ENCODE data around the gene NTMT2.
A peak's percentile ranks its signal among the peaks of the same experiment; 100 is the strongest.
"Not testable (repeated sequence)": the region's sequence is repeated elsewhere in the genome, so short reads cannot be mapped to it uniquely, and the experiment has no call there.

NTMT2 gene

DNA sequence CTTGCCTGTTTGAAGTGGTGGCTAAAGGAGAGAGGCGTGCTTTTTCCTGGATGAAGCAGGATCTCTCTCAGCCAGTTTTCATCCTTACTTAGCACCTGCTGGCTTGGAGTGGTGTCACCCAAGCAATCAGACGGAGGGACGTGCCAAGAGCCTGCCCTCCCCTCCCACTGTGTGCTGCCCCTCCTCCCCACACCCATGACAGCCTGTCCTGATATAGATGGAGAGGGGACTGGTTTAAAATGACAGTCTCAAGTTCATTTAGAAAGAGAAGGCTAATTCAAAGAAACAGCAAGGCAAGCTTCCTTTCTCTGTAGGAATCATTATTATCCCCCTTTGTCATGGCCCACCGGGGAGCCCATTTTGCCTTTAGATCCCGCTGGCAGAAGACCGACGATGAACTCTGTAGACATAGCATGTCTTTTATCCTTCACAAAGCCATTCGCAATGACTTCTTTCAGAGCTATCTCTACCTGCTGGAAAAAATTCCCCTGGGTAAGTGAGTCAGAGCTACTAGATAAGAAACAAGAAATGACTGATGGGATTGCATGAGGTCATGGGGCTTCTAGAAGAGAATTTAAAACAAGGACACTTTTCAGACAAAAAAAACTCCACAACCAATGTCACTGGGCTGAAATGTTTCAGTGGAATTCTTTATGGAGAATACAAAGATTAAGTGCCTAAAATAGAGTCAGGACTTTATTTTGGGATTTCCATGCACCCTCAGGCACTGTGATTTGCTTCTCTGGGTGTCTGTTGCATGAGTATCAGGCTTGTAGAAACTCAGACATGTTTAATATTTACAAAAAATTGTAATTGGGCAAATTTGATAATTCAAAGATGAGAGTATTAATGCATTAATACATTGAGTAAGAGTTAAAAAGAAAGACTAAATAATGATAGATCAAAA, at the start of gene NTMT2:
NTMT2 (plus strand) TSS at position 190 of the 907 bp plus-strand sequence; CDS start at position 339, 149 bp downstream.
- DNase-seq = no peak

DNA sequence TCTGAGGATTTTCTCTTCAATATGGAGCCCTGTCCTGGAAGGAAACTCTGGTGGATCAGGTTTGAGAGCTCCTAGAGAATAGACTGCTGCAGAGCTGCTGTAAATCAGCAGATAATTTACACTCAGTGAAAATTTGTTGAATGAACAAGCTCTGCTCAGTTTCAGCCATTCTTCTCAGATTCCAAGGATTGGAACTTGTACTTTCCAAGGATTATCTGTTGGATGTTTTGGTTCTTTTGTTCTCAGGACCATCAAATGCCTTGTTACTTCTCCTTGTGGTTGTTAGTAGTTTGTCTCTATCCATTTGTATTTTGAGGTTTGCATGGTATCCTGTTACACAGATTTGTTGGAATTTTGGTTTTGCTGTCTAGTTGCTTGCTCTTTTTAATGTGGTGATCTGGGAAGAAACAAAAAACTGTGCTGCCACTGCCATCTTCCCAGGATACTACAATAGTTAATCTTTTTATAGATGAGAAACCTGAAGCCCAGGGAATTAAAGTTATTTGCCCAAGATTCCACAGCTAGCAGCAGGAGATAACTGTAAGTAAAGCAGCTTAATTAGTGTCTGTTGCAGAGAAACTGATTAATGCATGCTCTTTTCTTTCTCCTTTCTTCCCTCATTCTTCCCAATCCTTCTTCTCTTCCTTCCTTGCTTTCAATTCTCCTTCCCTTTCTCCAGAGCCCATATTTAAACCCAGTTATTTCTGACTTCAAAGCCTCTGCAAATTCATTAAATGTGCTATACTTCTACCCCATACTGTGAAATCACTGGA, 49.6 kb upstream of the NTMT2 start:
- DNase-seq = peak; percentile 74

DNA sequence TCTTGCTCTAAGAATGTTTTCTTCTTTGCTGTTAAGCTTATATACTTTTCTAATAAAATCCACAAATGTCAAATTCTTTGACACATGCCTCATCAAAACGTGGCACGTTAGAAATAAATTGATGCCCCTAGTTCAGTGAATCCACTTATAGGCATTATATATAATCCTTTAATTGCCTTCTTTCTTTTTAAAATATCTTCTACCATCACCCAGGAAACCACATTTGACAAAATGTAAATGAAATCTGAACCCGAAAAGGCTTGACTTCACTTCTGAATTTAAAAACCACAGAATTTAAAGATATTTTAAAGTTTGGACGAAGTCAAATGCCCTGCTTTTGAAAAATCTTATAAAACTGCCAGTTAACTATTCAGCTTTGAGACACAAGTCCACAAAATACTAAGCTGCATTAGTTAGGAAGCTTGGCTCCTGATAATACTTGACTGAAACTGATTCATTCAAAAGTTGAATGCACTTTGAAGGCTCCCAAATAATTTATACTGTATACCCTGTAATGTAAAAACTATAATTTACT, 48.9 kb upstream of the NTMT2 start:
- peak; percentile 77 for DNase-seq

DNA sequence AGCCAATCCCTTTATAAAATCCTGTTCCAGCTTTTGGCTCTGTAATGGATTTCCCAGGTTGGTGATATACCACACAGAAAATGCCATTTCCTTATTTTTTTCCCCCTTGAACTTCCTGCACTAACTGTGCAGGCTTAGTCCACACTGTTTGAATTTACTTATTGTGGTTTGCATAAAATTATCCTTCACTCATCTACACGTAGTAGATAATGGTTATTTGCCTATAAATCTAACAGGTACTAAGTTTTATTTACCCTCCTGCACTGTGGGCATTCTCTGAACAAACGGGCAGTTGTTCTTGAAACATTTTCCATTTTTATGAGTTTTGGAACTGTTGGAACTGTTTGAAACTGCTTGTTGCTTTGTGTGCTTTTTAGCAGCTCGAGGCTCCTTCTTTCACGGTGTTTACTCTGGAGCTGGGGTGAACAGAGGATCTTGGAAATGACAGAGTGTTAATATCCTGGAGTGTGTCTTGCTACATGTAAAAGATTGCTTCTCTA, 48.3 kb upstream of the NTMT2 start:
- peak; percentile 33 for DNase-seq

GRCh38 chr1:170113140-170113539, 32.6 kb upstream of the NTMT2 start:
- DNase-seq = not testable (repeated sequence)

DNA sequence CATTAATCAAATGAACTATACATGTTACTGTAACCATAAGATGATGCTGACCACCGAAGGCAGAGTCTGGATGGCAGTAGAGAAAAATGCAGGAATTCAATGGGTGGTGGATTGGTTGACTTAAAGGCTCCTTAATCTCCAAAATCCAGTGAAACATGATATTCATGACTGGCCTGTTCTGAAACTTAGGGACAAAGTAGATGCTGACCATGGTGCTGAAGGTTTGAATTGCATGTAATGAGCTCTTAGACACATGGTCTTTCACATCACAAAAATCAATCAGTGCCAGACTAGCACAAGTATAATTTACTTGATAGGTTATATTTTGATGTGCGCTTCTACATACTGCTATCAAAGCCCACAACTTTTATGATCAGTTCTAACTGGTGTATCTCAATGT, 30.9 kb upstream of the NTMT2 start:
- DNase-seq = no peak

- no peak for DNase-seq
Observed at GRCh38 chr1:170122366-170122765, 23.4 kb upstream of the NTMT2 start.

- no peak for DNase-seq
Observed at GRCh38 chr1:170125269-170125668, 20.5 kb upstream of the NTMT2 start.

- DNase-seq = peak; percentile 52
Observed at GRCh38 chr1:170126696-170127095, 19.1 kb upstream of the NTMT2 start.

DNA sequence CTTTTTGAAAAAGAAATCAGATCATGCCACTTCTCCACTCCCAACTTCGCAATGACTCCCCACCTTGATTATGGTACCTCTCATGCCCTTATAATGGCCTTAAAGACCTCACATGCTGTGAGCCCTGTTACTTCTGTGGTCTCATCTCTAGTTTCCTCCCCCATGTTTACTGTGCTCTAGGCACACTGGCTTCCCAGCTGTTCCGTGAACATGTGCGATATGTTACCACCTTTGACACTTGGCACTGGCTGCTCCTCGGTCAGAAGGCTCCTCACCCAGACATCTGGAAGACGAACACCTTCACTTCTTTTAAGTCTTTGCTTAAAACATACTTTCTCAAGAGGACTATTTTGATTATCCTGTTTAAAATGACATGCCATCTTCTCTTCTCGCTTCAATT, 14.3 kb upstream of the NTMT2 start:
- DNase-seq = no peak

GRCh38 chr1:170131984-170132383, 13.8 kb upstream of the NTMT2 start:
- peak; percentile 22 for DNase-seq

DNA sequence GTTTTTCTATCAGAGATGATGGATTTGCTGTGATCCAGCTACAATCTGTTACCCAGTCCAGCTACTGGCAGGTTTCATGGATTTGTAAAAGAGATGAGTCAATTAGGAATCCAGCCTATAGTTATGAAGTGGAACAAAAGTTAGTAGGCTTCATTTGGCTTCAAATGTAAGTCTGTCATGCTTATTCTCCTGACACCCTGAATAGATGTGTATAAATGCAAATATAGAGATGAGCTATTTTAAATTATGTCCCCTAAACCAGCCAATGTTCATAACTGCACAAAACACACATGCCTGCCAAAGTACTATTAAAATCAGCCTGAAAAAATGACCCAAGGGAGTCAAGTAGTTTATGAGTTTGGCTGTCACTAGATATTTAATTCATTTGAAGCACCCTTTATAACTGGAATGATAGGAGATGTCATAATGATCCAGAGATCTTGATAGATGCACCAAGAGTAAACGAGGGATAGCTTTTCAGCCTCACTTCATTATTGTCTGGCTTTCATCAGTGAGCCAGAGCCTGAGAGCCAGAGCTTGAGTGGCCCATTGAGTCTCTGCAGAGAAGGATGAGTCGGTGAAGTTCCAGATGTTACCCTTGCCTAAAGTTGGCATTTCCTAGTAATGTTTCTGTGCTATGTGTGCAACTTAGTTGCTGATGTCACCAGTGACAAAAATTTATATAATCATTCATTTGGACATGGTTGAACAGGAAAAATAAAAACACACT, 11.8 kb upstream of the NTMT2 start:
- DNase-seq = peak; percentile 43

DNA sequence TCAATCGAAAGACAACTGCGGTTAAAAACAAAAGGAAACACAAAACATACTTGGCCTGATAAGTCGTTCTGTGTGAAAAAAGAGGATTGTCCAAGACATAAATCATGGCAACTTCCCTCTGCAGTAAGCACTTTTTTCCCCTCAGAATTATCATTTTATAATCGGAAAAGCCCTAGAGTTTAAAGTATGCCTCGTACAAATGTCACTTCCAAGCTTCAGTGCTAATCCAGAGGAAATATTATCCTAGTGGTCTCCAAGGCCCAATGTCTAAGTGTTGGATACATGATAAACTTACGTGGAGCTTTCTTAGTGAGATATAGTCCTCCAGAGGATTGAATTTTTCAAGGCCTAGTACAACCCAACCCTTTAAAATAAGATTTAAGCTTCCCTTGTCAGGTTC, 11.2 kb upstream of the NTMT2 start:
- DNase-seq = no peak

DNA sequence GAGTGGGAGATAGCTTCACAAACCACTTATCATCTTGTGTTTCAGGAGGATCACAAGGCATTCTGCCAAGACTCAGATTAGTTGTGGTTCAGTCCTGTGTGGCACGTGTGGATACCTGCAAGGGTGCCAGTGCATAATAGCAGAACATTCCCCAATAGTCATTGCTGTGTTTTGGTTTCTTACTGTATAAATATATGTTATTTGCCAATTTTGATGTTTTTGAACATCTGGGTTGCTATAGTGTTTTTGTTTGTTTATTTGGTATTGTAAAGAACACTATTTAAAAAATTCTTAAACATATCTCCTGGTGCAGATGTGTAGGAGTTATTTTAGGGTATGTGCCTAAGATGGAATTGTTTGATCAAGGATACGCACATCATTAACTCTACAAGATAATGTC, 5.4 kb upstream of the NTMT2 start:
- no peak for DNase-seq

GRCh38 chr1:170145061-170145460, 698 bp upstream of the NTMT2 start:
- DNase-seq = no peak

GRCh38 chr1:170146720-170147263, 1.0 kb downstream of the NTMT2 start:
- DNase-seq = no peak

- DNase-seq = no peak
Observed at GRCh38 chr1:170149241-170149640, 3.5 kb downstream of the NTMT2 start.

- no peak for DNase-seq
Observed at GRCh38 chr1:170150016-170150415, 4.3 kb downstream of the NTMT2 start.

GRCh38 chr1:170150921-170151320, 5.2 kb downstream of the NTMT2 start:
- DNase-seq = no peak

DNA sequence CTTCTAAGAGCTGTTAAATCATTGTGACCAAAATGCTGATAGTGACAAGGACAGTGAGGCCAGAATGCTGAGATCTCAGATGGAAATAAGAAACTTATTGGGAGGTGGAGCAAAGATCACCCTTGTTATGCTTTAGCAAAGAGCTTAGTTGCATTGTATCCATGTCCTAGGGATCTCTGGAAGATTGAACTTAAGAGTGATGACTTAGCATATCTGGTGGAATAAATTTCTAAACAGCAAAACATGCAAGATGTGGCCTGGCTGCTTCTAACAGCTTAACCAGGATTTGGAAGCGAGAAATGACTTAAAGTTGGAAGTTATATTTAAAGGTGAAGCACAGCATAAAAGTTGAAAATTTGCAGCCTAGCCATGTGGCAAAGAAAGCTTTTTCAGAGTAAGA, 7.7 kb downstream of the NTMT2 start:
- no peak for DNase-seq

DNA sequence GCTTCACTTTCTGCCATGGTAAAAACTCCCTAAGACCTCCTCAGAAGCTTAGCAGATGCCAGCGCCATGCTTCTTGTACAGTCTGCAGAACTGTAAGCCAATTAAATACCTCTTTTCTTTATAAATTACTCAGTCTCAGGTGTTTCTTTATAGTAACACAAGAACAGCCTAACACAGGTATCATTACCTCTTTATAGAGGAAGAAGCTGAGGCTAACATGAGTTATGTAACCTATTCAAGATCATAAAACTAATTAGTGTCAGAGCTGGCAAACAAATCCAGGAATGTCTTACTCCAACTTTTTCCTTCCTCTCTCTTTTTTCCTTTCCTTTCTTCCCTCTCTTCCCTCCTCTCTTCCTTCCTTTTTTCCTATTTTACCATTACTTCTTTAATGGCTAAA, 9.3 kb downstream of the NTMT2 start:
- DNase-seq = no peak

- no peak for DNase-seq
Observed at GRCh38 chr1:170156594-170156993, 10.8 kb downstream of the NTMT2 start.

DNA sequence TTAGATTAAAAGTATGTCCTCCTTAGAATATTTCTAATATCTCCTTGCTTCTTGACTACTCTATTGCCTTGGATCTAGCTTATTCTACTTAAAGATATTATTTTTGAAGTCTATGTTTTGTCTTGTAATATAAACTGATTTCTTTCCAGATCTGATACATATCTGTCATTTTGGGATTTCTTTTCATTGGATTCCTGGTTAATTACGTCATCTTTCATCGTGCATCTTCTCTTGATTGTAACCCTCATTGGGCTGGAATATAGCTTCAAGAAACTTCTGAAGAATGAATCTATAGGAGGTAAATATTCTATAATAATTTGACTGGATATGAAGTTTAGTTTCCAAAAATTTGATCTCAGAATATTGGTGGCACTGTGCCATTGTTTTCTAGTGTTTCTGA, 12.1 kb downstream of the NTMT2 start:
- no peak for DNase-seq

Data from NCI-H82 (cell line).